Activated CD8-positive, alpha-beta T cell treated with anti-CD3 and anti-CD28 coated beads for 36 hours (primary cell): Measurements from ENCODE around the gene FAM47E. TPM values are rescaled to one million over a fixed set of nuclear protein-coding genes. Genes with fewer than 3 reads are reported as not detected.
"Not testable (repeated sequence)": the region's sequence is repeated elsewhere in the genome, so short reads cannot be mapped to it uniquely, and the experiment has no call there.

Experiments
- ATAC-seq: fragments of 200-7000 bp; cut with Tn5 transposase; one replicate; pipeline ENCODE4 v1.10.0; 2021; ENCODE audit warnings: mild to moderate bottlenecking, moderate library complexity
- CTCF ChIA-PET: fragments of 350-600 bp; sonication (Branson Sonifier 250); formaldehyde crosslinking; loops from one replicate; lab custom pipeline; 2021; ENCODE audit warnings: antibody characterized with exemption; lab: Charles Lee
- POLR2A ChIA-PET: fragments of 350-600 bp; sonication (Branson Sonifier 250); formaldehyde crosslinking; loops from one replicate; lab custom pipeline; 2021; ENCODE audit warnings: antibody characterized with exemption; lab: Charles Lee
- DNase-seq: peaks from one replicate; pipeline ENCODE4 v3.0.0-alpha.2; 2020
- H3K27ac Mint-ChIP-seq: one replicate; pipeline ENCODE4 v1.8.0; 2021; ENCODE audit warnings: mild to moderate bottlenecking, mixed read lengths
- H3K27me3 Mint-ChIP-seq: one replicate; pipeline ENCODE4 v1.8.0; 2021; ENCODE audit warnings: mixed read lengths
- H3K36me3 Mint-ChIP-seq: one replicate; pipeline ENCODE4 v1.8.0; 2021; ENCODE audit warnings: low read depth, mixed read lengths
- H3K4me1 Mint-ChIP-seq: one replicate; pipeline ENCODE4 v1.8.0; 2021; ENCODE audit warnings: low read depth, mixed read lengths
- H3K4me3 Mint-ChIP-seq: one replicate; pipeline ENCODE4 v1.8.0; 2021; ENCODE audit warnings: mild to moderate bottlenecking, moderate library complexity, mixed read lengths
- H3K9me3 Mint-ChIP-seq: one replicate; pipeline ENCODE4 v1.8.0; 2021; ENCODE audit warnings: mixed read lengths
- CTCF ChIP-seq: fragments of 200-600 bp; IDR thresholded peaks from one replicate; pipeline ENCODE4 v1.8.0; 2022; ENCODE audit warnings: antibody characterized with exemption, mild to moderate bottlenecking
- intact Hi-C: fragments of 100-400 bp; cut with micrococcal nuclease; formaldehyde crosslinking; loops from one replicate; pipeline ENCODE4 v1.10.0; 2022
- total RNA-seq, 2 experiments: library from RNA; stranded (reverse); gene quantifications; one replicate each; pipeline ENCODE4 v1.2.3, GENCODE V29; 2021

The FAM47E gene
- total RNA-seq, 2 experiments from 2014 or later = not detected

GRCh38 chr4:76279462-76279861 is 27.9 kb downstream of the FAM47E start:
- no peak overlapping the region for H3K4me3 Mint-ChIP-seq
- intact Hi-C loops = loop anchor here (10.0 kb wide), 1 partner anchor 95 kb away; no protein-coding TSS in a partner anchor
- peak; percentile 43 for TF ChIP-seq CTCF
- ChIA-PET CTCF (interaction anchor here (0.8 to 6.2 kb wide), 11 partner anchors 9 to 225 kb away, joined by 3 to 58 read pairs (median 4); no protein-coding TSS in a partner anchor), POLR2A (no interaction called here)
- H3K27ac Mint-ChIP-seq = no peak overlapping the region
- no peaks in the 10 kb centered on the region for H3K9me3 Mint-ChIP-seq
- H3K36me3 Mint-ChIP-seq = no peaks in the 10 kb centered on the region
- DNase-seq (peak; percentile 53), ATAC-seq (peak; percentile 58)
- peaks cover 2% of the 10 kb centered on the region for H3K4me1 Mint-ChIP-seq
- peaks cover 8% of the 10 kb centered on the region for H3K27me3 Mint-ChIP-seq

- intact Hi-C loops = no loop called here
- DNase-seq (no peak), ATAC-seq (no peak)
- ChIA-PET CTCF (interaction anchor here (0.7 to 6.2 kb wide), 4 partner anchors 67 to 101 kb away, joined by 3 to 58 read pairs (median 3); partner anchors contain the start of gene SCARB2), POLR2A (no interaction called here)
- Mint-ChIP-seq H3K36me3 (no peaks in the 10 kb centered on the region), H3K4me3 (no peak overlapping the region), H3K9me3 (no peaks in the 10 kb centered on the region), H3K27ac (no peak overlapping the region), H3K4me1 (peaks cover 2% of the 10 kb centered on the region), H3K27me3 (peaks cover 7% of the 10 kb centered on the region)
- no peak for TF ChIP-seq CTCF
These were observed 29.2 kb downstream of the FAM47E start for GRCh38 chr4:76280488-76281441.

- ATAC-seq, H3K27me3 Mint-ChIP-seq, POLR2A ChIA-PET, H3K36me3 Mint-ChIP-seq, H3K27ac Mint-ChIP-seq, H3K4me3 Mint-ChIP-seq, intact Hi-C loops, DNase-seq, H3K9me3 Mint-ChIP-seq, H3K4me1 Mint-ChIP-seq: not testable (repeated sequence)
- CTCF ChIA-PET = interaction anchor here (1.1 to 6.2 kb wide), 2 partner anchors 68 to 96 kb away, joined by 3 to 58 read pairs; partner anchors contain the start of gene SCARB2
These were observed 30.1 kb downstream of the FAM47E start for GRCh38 chr4:76281594-76281993.

- DNase-seq (no peak), ATAC-seq (no peak)
- TF ChIP-seq CTCF = no peak
- H3K27ac Mint-ChIP-seq = no peak overlapping the region
- H3K9me3 Mint-ChIP-seq = no peaks in the 10 kb centered on the region
- no peak overlapping the region for H3K4me3 Mint-ChIP-seq
- CTCF ChIA-PET = no interaction called here
- no peaks in the 10 kb centered on the region for H3K27me3 Mint-ChIP-seq
- no peaks in the 10 kb centered on the region for H3K36me3 Mint-ChIP-seq
- POLR2A ChIA-PET = no interaction called here
- intact Hi-C loops = no loop called here
- peaks cover 2% of the 10 kb centered on the region for H3K4me1 Mint-ChIP-seq
These were observed 31.6 kb downstream of the FAM47E start for GRCh38 chr4:76282941-76283689.

GRCh38 chr4:76283900-76284299 is 32.4 kb downstream of the FAM47E start:
- intact Hi-C loops = no loop called here
- ATAC-seq (no peak), DNase-seq (no peak)
- H3K4me3 Mint-ChIP-seq = no peak overlapping the region
- no peaks in the 10 kb centered on the region for H3K9me3 Mint-ChIP-seq
- H3K27ac Mint-ChIP-seq = no peak overlapping the region
- ChIA-PET POLR2A (no interaction called here), CTCF (no interaction called here)
- H3K36me3 Mint-ChIP-seq = no peaks in the 10 kb centered on the region
- TF ChIP-seq CTCF = no peak
- peaks cover 2% of the 10 kb centered on the region for H3K4me1 Mint-ChIP-seq
- H3K27me3 Mint-ChIP-seq = no peaks in the 10 kb centered on the region

- ATAC-seq, H3K4me1 Mint-ChIP-seq, POLR2A ChIA-PET, H3K4me3 Mint-ChIP-seq, H3K27me3 Mint-ChIP-seq, intact Hi-C loops, H3K27ac Mint-ChIP-seq, H3K9me3 Mint-ChIP-seq, H3K36me3 Mint-ChIP-seq, DNase-seq: not testable (repeated sequence)
- CTCF ChIA-PET = interaction anchor here (0.9 to 1.0 kb wide), 2 partner anchors 91 to 217 kb away, joined by 3 read pairs; no protein-coding TSS in a partner anchor
These were observed 36.3 kb downstream of the FAM47E start for GRCh38 chr4:76287811-76288210.
